Measurements from ENCODE around the gene HPSE2.
A peak's percentile ranks its signal among the peaks of the same experiment; 100 is the strongest.

The HPSE2 gene

GRCh38 chr10:99224766-99225165 is 10.9 kb downstream of the HPSE2 start:
- DNase-seq (ENCODE audit: extremely low read depth, low read depth): no peak
- no peak overlapping the region for H3K4me3 ChIP-seq (replicated peaks; ENCODE audit: low read depth, low read length)
- TF ChIP-seq, protein P1, sequence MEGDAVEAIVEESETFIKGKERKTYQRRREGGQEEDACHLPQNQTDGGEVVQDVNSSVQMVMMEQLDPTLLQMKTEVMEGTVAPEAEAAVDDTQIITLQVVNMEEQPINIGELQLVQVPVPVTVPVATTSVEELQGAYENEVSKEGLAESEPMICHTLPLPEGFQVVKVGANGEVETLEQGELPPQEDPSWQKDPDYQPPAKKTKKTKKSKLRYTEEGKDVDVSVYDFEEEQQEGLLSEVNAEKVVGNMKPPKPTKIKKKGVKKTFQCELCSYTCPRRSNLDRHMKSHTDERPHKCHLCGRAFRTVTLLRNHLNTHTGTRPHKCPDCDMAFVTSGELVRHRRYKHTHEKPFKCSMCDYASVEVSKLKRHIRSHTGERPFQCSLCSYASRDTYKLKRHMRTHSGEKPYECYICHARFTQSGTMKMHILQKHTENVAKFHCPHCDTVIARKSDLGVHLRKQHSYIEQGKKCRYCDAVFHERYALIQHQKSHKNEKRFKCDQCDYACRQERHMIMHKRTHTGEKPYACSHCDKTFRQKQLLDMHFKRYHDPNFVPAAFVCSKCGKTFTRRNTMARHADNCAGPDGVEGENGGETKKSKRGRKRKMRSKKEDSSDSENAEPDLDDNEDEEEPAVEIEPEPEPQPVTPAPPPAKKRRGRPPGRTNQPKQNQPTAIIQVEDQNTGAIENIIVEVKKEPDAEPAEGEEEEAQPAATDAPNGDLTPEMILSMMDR (IDR thresholded peaks at IDR 0.05; ENCODE audit: low read depth, low read length, missing control alignments): no peak

- no peak overlapping the region for H3K4me3 ChIP-seq (replicated peaks; ENCODE audit: low read depth, low read length)
- TF ChIP-seq, protein P1 (IDR thresholded peaks at IDR 0.05; ENCODE audit: low read depth, low read length, missing control alignments): no peak
- DNase-seq (ENCODE audit: extremely low read depth, low read depth): no peak
These were observed 28.3 kb downstream of the HPSE2 start for GRCh38 chr10:99207340-99207739.

DNA sequence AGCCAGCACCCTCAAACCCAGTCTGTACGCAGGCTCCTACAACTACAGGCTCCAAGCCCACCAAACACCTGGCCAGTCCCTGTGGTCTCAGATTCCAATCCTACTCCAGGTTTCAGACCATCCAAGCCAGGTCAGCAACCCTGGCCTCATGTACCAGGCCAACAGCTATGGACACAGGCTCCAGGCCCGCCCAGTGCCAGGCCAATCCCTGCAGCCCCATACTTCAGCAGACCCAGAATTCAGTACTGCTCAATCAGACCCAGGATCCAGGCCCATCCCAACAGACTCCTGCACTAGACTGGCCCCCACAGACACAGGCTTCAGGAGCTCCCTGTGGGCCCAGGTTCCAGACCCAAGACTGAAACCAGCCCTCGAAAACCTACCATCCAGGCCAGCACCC is 32.3 kb downstream of the HPSE2 start:
- H3K4me3 ChIP-seq (replicated peaks; ENCODE audit: low read depth, low read length): no peak overlapping the region
- TF ChIP-seq, protein P1 (IDR thresholded peaks at IDR 0.05; ENCODE audit: low read depth, low read length, missing control alignments): no peak
- no peak for DNase-seq (ENCODE audit: extremely low read depth, low read depth)

DNA sequence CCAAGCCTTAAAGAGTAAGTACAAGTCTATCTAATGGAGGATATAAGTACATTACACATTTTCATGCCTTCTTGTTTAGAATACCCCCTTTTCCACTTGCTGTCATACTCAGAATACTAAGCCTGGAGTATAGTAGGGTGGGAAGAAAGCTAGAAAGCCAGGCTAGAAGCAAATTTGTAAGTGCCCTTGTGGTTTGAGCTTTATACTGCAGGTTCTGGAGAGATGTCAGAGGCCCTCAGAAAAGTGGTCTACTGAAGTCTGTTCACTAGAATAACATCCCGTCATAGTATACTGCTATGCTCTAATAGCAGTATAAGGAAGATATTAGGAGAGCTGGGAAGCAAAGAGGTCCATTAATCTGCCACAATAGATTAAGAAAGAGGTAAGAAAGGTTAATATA is 62.7 kb downstream of the HPSE2 start:
- no peak for DNase-seq (ENCODE audit: extremely low read depth, low read depth)

DNA sequence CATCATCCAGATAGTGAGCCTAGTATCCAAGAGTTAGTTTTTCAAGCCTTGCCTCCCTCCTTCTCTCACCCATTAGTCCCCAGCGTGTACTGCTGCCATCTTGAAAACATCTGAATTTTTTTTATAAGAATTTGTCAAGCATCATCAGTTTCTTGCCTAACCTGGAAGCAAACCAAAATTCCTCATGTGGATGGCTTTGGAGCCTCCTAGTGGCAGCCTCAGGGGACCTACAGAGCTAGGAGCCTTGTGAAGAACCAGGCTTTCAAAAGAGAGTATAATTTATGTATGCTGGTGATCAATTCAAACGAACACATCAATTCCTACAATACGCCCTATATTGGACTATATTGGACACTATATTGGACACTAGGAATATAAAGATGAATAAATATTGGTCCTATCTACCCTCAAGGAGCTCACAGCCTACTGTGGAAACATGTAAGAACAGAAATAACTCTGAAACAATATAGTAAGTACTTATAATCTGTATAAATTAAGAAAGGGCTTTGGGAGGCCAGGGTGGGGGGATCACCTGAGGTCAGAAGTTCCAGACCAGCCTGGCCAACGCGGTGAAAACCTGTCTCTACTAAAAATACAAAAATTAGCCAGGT is 63.4 kb downstream of the HPSE2 start:
- TF ChIP-seq, protein P1 (IDR thresholded peaks at IDR 0.05; ENCODE audit: low read depth, low read length, missing control alignments): peak; percentile 74
- H3K4me3 ChIP-seq (replicated peaks; ENCODE audit: low read depth, low read length): no peak overlapping the region
- peak; percentile 37 for DNase-seq (ENCODE audit: extremely low read depth, low read depth)

More for the DNA sequence above, 62.7 kb downstream of the HPSE2 start:
- no peak overlapping the region for H3K4me3 ChIP-seq (replicated peaks; ENCODE audit: low read depth, low read length)
- TF ChIP-seq, protein P1 (IDR thresholded peaks at IDR 0.05; ENCODE audit: low read depth, low read length, missing control alignments): no peak

GRCh38 chr10:99170116-99170675 is 65.5 kb downstream of the HPSE2 start:
- TF ChIP-seq, protein P1 (IDR thresholded peaks at IDR 0.05; ENCODE audit: low read depth, low read length, missing control alignments): no peak
- DNase-seq (ENCODE audit: extremely low read depth, low read depth): no peak
- H3K4me3 ChIP-seq (replicated peaks; ENCODE audit: low read depth, low read length): no peak overlapping the region

All from HFF-Myc (cell line).